ENCODE data around the gene LMAN1L. TPM values are rescaled to one million over a fixed set of nuclear protein-coding genes. Genes with fewer than 3 reads are reported as not detected.

The LMAN1L gene
- total RNA-seq, 1 experiment from 2014 or later: not detected

DNA sequence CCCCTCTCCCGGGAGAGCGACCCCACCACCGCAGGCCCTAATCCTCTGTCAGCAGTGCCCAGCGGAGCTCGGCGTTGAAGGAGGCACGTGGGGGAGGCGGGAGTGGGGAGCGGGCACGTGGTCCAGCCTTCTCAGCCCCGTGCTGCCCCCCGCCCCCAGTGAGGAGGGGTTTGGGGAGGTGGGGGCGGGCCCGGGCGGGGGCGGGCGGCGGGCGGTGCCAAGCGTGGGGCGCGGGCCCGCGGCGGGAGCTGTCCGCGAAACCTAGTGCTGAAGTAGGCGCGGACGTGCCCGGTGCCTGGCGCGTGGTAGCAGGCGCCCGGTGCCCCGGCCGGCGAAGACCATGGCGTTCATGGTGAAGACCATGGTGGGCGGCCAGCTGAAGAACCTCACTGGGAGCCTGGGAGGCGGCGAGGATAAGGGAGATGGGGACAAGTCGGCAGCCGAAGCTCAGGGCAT is 13.8 kb downstream of the LMAN1L start, which contains the start of gene CPLX3:
CPLX3 (plus strand) TSS at position 264 of the 456 bp plus-strand sequence; CDS start at position 341, 77 bp downstream.
- no peaks in the 10 kb centered on the region for H3K79me1 ChIP-seq (ENCODE audit: insufficient read depth, low read depth, low read length, poor library complexity, severe bottlenecking)
- DNase-seq: peak; percentile 59
- peaks cover 68% of the 10 kb centered on the region for H3K27me3 Mint-ChIP-seq (ENCODE audit: low read depth)

More for the DNA sequence above, 13.8 kb downstream of the LMAN1L start, which contains the start of gene CPLX3:
- H2BK12ac ChIP-seq (ENCODE audit: insufficient read length, low read depth, low read length): no peak within 1 kb of the TSS
- Mint-ChIP-seq H3K9me3 (no peaks in the 10 kb centered on the region), H3K27ac (no peak within 1 kb of the TSS), H3K4me3 (peak within 1 kb of the TSS in 1 of 2 experiments; percentile 65; a peak in 3 of 5 replicates), H3K4me1 (peaks cover 4 to 33% of the 10 kb centered on the region in 2 experiments), H3K36me3 (ENCODE audit: insufficient read depth in 1 of 3, low read depth in 3 of 3) (no peaks in the 10 kb centered on the region)
- no peaks in the 10 kb centered on the region for H4K20me1 ChIP-seq (ENCODE audit: control insufficient read depth, insufficient read depth, insufficient read length)
- H4K8ac ChIP-seq (replicated peaks; ENCODE audit: insufficient read length, low read depth, low read length): no peak within 1 kb of the TSS
- H3K23me2 ChIP-seq (ENCODE audit: insufficient read length, low read depth, low read length, poor library complexity, severe bottlenecking): no peaks in the 10 kb centered on the region
- H3K4me1 ChIP-seq (ENCODE audit: insufficient read depth, low read length): no peaks in the 10 kb centered on the region
- H2BK15ac ChIP-seq (ENCODE audit: low read depth, low read length): no peak within 1 kb of the TSS
- no peak within 1 kb of the TSS for H3K23ac ChIP-seq (ENCODE audit: insufficient read length, low read depth, low read length)
- H3K9me3 ChIP-seq (ENCODE audit: control insufficient read depth, low read depth, low read length): no peaks in the 10 kb centered on the region
- no peak within 1 kb of the TSS for H4K5ac ChIP-seq (ENCODE audit: insufficient read length, low read depth, low read length)
- peak within 1 kb of the TSS; percentile 4 for H3K18ac ChIP-seq (ENCODE audit: insufficient read length, low read depth, low read length)
- peak within 1 kb of the TSS; percentile 24 for H3K4me2 ChIP-seq (ENCODE audit: insufficient read depth, insufficient read length, low read length)
- H2AFZ ChIP-seq (ENCODE audit: low read length): no peak within 1 kb of the TSS
- H3K27ac ChIP-seq (ENCODE audit: insufficient read length, low read depth, low read length): no peak within 1 kb of the TSS
- H3K9ac ChIP-seq (ENCODE audit: extremely low read depth, insufficient read length, low read length): no peak within 1 kb of the TSS
- no CpG with 5 or more reads among the region's 44 CpGs for WGBS (ENCODE audit: extremely low coverage, insufficient read length, low lambda C conversion rate)
- H2BK5ac ChIP-seq (ENCODE audit: insufficient read length, low read length): no peak within 1 kb of the TSS
- H2BK20ac ChIP-seq (ENCODE audit: low read depth, low read length, poor library complexity, severe bottlenecking): no peak within 1 kb of the TSS
- H3K56ac ChIP-seq (ENCODE audit: insufficient read length, low read depth, low read length): no peak within 1 kb of the TSS
- no peak within 1 kb of the TSS for H2AK5ac ChIP-seq (ENCODE audit: insufficient read length, low read length)
- H3T11ph ChIP-seq (ENCODE audit: low read length): no peak within 1 kb of the TSS
- no peaks in the 10 kb centered on the region for H3K79me2 ChIP-seq (ENCODE audit: insufficient read depth, low read length)
- no peak within 1 kb of the TSS for H4K91ac ChIP-seq (ENCODE audit: insufficient read length, low read depth, low read length)
- H3K27me3 ChIP-seq (ENCODE audit: insufficient read depth, low read length): peaks cover 10% of the 10 kb centered on the region; the same call in 1 of the 2 replicates
- no peak within 1 kb of the TSS for H2BK120ac ChIP-seq (ENCODE audit: low read depth, low read length, poor library complexity, severe bottlenecking)
- H3K14ac ChIP-seq (ENCODE audit: insufficient read depth, low read length): no peak within 1 kb of the TSS; the same call in 1 of the 2 replicates
- TF ChIP-seq, protein P1, sequence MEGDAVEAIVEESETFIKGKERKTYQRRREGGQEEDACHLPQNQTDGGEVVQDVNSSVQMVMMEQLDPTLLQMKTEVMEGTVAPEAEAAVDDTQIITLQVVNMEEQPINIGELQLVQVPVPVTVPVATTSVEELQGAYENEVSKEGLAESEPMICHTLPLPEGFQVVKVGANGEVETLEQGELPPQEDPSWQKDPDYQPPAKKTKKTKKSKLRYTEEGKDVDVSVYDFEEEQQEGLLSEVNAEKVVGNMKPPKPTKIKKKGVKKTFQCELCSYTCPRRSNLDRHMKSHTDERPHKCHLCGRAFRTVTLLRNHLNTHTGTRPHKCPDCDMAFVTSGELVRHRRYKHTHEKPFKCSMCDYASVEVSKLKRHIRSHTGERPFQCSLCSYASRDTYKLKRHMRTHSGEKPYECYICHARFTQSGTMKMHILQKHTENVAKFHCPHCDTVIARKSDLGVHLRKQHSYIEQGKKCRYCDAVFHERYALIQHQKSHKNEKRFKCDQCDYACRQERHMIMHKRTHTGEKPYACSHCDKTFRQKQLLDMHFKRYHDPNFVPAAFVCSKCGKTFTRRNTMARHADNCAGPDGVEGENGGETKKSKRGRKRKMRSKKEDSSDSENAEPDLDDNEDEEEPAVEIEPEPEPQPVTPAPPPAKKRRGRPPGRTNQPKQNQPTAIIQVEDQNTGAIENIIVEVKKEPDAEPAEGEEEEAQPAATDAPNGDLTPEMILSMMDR (conservative IDR thresholded peaks at IDR 0.05): no peak
- H3K4ac ChIP-seq (ENCODE audit: low read depth, low read length): no peak within 1 kb of the TSS

Measured in H9 (cell line).